GM21737 (cell line): ENCODE data around the gene GCN1.

Source experiments
- ATAC-seq: cut with Tn5 transposase; IDR thresholded peaks from one replicate; pipeline ENCODE4 v1.9.1; 2021; ENCODE audit warnings: mild to moderate bottlenecking, moderate library complexity; ENCODE audit not compliant: unreplicated experiment

Gene GCN1

GRCh38 chr12:120229071-120229486 lies 34.6 kb upstream of the GCN1 start:
- ATAC-seq = no peak

DNA sequence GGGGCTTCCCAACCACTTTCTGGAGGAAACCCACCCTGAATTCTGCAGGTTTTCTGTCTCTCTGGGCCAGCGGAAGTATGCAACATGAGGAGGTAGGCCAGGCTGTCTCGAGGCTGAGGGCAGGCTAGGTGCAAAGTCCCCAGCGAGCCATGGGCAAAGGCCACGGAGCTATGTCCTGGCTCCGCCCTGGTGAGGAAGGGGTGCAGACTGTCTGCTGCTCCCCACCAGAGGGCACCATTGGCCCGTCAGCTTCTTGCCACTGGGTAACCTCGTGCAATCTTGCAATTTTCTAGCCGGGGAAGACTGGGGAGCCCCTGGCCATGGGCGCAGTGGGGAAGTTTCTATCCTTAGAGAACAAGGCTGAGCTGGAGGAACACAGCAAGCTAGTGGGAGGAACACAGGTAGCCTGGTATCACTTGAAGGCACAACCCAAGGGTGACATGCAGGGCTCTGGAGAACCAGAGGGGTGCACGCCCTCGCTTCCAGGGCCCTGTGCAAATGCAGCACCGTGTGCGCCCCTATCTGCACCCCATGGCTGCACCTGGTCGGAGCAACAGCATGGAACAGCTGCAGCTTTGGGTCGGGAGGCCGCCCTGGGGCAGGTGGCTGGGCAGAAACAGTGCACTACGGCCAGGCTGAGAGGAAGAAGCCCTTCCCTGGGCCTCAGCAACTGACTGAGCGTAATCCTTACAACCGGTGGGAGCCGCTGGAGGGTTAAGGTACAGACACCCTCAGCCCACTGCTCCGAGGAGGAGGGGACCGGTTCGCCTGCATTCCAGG lies 34.0 kb upstream of the GCN1 start:
- peak; percentile 51 for ATAC-seq

- ATAC-seq = no peak
Measured at GRCh38 chr12:120228041-120228290, 33.5 kb upstream of the GCN1 start.

DNA sequence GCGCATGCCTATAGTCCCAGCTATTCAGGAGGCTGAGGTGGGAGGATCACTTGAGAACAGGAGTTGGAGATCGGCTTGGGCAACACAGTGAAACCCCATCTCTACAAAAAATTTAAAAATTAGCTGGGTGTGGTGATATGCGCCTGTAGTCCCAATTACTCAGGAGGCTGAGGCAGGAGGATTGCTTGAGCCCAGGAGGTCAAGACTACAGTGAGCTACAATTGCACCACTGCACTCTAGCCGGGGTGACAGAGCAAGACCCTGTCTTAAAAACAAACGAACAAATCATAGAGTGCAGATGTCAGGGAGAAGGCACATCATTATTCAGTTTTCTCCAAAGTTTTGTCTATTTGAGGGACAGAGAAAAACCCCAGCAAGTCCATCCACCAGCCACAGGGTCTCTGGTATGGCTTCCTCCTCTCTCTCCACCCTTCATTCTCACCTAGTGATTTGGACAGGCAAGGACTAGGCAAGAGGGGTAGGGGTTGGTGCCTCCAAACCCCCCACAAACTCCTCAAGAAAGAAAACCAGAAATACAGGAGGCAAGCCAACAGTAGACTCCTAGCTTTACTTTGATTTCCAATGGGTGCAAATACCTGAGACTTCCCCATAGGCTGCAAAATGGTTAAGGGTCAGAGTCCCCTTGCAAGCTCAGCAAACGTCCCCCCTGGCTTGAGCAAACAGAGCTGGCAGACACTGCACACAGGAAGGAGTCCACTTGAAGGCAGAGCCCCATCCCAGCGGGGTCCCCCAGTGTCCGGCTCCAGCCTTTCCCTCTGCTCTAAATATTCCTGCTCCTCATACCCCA lies 32.9 kb upstream of the GCN1 start:
- ATAC-seq = no peak

DNA sequence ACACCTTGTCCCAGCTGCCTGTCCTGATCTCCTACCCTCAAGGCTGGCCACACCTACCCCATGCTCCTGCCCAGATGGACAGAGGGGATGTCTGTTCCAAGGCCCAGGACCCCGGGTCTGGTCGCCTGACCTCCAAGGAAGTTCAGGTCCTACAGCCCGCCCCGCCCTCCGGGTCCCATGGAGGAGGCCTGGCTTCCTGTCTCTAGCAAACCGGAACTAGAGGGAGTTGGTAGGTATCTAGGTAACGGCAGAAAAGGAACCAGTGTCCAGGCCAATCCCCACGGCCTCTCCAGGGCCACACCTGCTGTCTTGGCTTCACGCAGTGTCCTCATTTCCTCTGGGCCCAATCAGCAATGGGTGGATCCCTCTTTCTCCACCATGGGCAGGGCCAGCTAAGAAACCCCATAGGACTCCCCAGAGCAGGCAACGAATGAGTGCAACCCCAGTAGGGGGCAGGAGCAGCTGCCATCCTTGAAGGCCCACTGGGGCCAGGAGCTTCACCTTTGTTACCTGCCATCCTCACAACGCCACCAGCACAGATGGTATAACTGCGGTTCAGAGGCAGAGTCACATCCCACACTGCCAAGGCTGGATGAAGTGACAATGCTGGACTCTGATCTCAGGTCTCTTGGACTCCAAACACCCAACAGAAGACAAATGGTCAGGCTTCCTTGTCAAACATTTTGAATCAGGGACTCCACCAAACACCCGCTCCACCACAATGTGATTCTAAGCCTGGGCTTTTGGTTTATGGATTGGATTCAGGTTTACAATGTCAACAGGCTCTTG lies 31.5 kb upstream of the GCN1 start:
- ATAC-seq = no peak

GRCh38 chr12:120225200-120225558 lies 30.7 kb upstream of the GCN1 start:
- ATAC-seq = no peak

GRCh38 chr12:120224304-120225199 lies 30.0 kb upstream of the GCN1 start:
- no peak for ATAC-seq

- ATAC-seq = no peak
Measured at GRCh38 chr12:120223458-120224303, 29.2 kb upstream of the GCN1 start.

GRCh38 chr12:120222288-120222832 lies 27.8 kb upstream of the GCN1 start:
- no peak for ATAC-seq

- ATAC-seq = no peak
Measured at GRCh38 chr12:120221576-120221900, 27.0 kb upstream of the GCN1 start.

GRCh38 chr12:120220838-120221575 lies 26.5 kb upstream of the GCN1 start:
- ATAC-seq = no peak

- ATAC-seq = no peak
Measured at GRCh38 chr12:120218680-120219606, 24.4 kb upstream of the GCN1 start.

DNA sequence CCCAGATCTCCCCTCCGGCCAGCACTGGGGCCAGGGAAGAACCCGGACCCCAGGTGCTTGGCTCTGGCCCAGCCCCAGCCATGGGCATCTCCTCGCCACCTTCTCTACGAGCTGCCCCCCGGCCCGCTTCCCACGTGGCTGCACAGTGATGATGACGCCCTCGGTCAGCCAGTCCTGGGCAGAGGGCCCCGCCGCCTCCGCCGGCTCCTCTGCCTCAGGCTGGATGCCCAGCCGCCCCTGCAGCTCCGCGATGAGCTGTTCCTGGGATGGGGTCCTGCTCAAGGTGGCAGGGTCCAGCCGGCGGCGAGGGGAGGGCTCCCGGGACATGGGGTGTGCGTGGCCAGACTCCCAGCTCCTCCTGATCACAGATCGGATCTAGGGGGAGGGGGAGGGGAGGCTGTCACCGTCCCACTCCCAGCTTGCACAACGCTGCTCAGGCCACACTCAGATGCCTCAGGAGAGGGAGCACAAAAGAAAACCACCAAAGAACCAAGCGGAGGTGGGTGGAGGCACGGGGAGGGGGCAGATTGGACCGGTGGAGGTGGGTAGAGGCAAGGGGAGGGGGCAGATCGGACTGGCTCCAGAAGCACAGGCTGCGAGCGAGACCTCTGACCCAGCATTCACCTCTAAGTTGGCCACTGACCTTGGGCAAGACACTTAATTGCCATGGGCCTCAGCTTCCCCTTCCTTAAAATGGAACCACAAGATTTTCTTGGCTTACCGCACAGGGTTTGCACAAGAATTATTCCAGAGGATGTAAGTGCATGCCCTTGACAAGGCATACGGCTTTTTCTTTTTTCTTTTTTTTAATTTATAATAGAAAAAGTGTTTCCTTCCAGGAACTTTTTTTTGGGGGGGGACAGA lies 22.5 kb upstream of the GCN1 start:
- no peak for ATAC-seq

DNA sequence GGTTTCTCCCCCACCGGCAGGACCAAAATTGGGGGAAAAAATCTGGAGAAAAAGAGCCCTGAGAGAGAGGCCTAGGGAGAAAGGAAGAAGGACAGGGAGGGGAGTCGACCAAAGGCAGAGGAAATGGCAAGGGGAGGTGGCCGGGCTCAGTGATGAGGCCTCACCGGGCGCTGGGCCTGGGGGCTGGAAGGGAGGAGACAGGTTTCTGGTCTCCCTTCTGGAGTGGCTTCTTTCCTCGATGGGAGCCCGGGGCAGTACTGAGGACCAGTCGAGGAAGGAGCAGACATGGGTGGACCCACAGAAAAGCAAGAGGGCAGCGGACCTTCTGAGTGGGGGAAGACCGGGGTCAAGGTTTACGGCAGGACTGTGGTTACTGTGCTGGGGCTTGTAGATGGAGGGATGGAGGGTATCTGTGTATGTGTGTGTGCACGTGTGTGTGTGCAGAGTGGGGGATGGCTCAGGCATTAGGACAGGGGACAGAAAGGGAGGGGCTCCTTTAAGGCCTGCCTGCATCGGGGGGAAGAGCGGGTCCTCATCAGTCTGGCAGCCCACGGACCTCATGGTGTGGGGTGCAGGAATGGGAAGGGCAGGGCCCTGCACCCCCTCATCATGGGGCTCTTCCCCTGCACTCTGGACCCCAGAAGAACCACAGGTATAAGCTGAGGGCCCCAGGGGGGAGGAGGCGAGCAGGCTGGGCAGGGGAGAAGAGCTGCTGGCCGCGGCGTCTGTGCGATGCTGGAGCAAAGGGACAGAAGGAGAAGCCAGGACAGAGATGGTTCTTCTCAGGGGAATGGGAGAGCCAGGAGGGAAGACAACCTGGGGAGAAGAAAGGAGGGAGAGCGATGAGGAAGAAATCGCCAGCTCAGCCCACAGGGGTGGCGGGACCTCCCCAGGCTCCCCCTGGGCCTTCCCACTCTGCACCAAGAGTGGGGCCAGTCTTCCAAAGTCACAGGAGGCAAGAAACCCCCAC lies 21.5 kb upstream of the GCN1 start:
- ATAC-seq = no peak

DNA sequence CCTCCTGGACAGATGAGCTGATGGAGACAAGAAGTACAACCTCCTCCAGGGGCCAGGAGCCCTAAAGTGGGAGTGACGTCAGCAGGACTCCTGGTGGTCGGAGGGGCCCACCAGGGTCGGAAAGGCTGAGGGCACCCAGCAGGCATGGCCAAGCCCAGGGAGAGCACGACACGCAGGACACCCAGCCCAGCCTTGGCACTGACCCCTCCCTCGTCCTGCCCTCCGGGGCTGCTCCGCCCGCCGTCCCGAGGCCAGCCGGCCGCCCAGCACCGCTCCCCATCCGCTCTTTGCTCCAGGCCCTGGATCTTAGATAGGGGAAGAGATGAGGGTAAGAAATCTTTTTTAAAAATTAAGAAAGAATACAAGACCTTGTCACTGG lies 20.8 kb upstream of the GCN1 start:
- no peak for ATAC-seq
